Mesendoderm (in vitro differentiated cells): ENCODE measurements around the gene LCE2C.
"Not testable (repeated sequence)": the region's sequence is repeated elsewhere in the genome, so short reads cannot be mapped to it uniquely, and the experiment has no call there.

Source experiments
- DNase-seq: peaks from one replicate; pipeline ENCODE4 v3.0.0; 2013
- H2AK5ac ChIP-seq: 2 replicates; pipeline ENCODE4 v1.6.1; 2013; ENCODE audit warnings: low read length, inconsistent platforms
- H2BK120ac ChIP-seq: 2 replicates; pipeline ENCODE4 v1.6.1; 2013; ENCODE audit warnings: low read depth, mild to moderate bottlenecking, low read length, moderate library complexity, mixed read lengths
- H2BK15ac ChIP-seq: replicated peaks from 2 replicates; pipeline ENCODE4 v1.6.1; 2013; ENCODE audit warnings: low read depth, mild to moderate bottlenecking, moderate library complexity
- H2BK5ac ChIP-seq: 2 replicates; pipeline ENCODE4 v1.6.1; 2013; ENCODE audit warnings: low read length, inconsistent platforms
- H3K18ac ChIP-seq: 2 replicates; pipeline ENCODE4 v1.6.1; 2013; ENCODE audit warnings: mild to moderate bottlenecking, low read length, mixed read lengths
- H3K23ac ChIP-seq: one replicate; pipeline ENCODE4 v1.6.1; 2013; ENCODE audit warnings: low read length
- H3K27ac ChIP-seq: 2 replicates; pipeline ENCODE4 v1.5.1; 2013; ENCODE audit warnings: low read depth, mild to moderate bottlenecking, inconsistent platforms, low read length, moderate library complexity
- H3K27me3 ChIP-seq: 2 replicates; pipeline ENCODE4 v1.6.1; 2013; ENCODE audit warnings: low read length, control low read depth, mild to moderate bottlenecking, inconsistent platforms; ENCODE audit not compliant: insufficient read depth, poor library complexity
- H3K36me3 ChIP-seq: 2 replicates; pipeline ENCODE4 v1.6.1; 2013; ENCODE audit warnings: low read length, inconsistent platforms; ENCODE audit not compliant: control insufficient read depth, insufficient read depth
- H3K4ac ChIP-seq: one replicate; pipeline ENCODE4 v1.6.1; 2013; ENCODE audit warnings: low read depth, mild to moderate bottlenecking, low read length, moderate library complexity
- H3K4me1 ChIP-seq: 2 replicates; pipeline ENCODE4 v1.6.1; 2013; ENCODE audit warnings: low read depth, low read length, inconsistent platforms; ENCODE audit not compliant: control insufficient read depth
- H3K4me2 ChIP-seq: 2 replicates; pipeline ENCODE4 v1.6.1; 2013; ENCODE audit warnings: low read length
- H3K4me3 ChIP-seq: 2 replicates; pipeline ENCODE4 v1.5.1; 2013; ENCODE audit warnings: mild to moderate bottlenecking, low read length
- H3K56ac ChIP-seq: one replicate; pipeline ENCODE4 v1.6.1; 2013; ENCODE audit warnings: low read length
- H3K79me1 ChIP-seq: 2 replicates; pipeline ENCODE4 v1.6.1; 2013; ENCODE audit warnings: low read length, inconsistent platforms
- H3K79me2 ChIP-seq: 2 replicates; pipeline ENCODE4 v1.6.1; 2013; ENCODE audit warnings: mild to moderate bottlenecking, low read length; ENCODE audit not compliant: control insufficient read depth, insufficient read depth
- H3K9ac ChIP-seq: 2 replicates; pipeline ENCODE4 v1.6.1; 2013; ENCODE audit warnings: low read length, inconsistent platforms
- H4K5ac ChIP-seq: one replicate; pipeline ENCODE4 v1.6.1; 2013; ENCODE audit warnings: low read length
- H4K8ac ChIP-seq: one replicate; pipeline ENCODE4 v1.6.1; 2013; ENCODE audit warnings: low read depth, mild to moderate bottlenecking, control low read depth, low read length, moderate library complexity
- WGBS: extraction: QIAGEN DNeasy Blood & Tissue Kit; methylation state at CpG from one replicate; pipeline ENCODE4 v1.1.7; 2013; ENCODE audit warnings: low lambda C conversion rate, missing lambda C conversion rate; ENCODE audit not compliant: insufficient coverage; ENCODE audit errors: extremely low coverage; 5-methylcytosine and 5-hydroxymethylcytosine counted together

Gene LCE2C

GRCh38 chr1:152666171-152666570 is 8.9 kb upstream of the LCE2C start:
- no CpG with 5 or more reads among the region's 1 CpG for WGBS
- H3K27me3 ChIP-seq, DNase-seq, H2BK15ac ChIP-seq, H3K79me1 ChIP-seq, H3K79me2 ChIP-seq, H2BK5ac ChIP-seq, H4K8ac ChIP-seq, H2AK5ac ChIP-seq, H3K4ac ChIP-seq, H3K4me1 ChIP-seq, H3K23ac ChIP-seq, H3K18ac ChIP-seq, H2BK120ac ChIP-seq, H3K56ac ChIP-seq, H3K36me3 ChIP-seq, H3K9ac ChIP-seq, H4K5ac ChIP-seq, H3K4me3 ChIP-seq, H3K27ac ChIP-seq, H3K4me2 ChIP-seq: not testable (repeated sequence)

- WGBS = no CpG with 5 or more reads among the region's 5 CpGs
These were observed 7.4 kb upstream of the LCE2C start for GRCh38 chr1:152667648-152668047.

DNA sequence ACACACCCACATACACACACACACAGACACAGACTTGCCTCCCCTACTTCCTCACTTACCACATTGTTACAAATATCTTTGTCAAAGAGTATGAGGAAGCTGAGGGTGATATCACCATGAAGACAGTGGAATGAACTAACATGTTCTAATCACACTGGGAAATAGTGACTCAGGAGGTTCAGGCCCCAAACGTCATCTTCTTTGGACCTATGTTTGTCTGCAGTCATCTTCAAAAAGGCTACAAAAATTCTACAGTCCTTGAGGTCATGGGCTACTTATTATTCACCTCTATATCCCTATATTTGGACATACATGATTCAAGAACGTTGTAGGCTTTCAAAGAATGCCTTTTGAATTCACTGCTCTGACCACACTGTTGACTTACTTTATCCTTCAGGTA is 2.1 kb upstream of the LCE2C start:
- H3K27ac ChIP-seq = no peak overlapping the region
- no peaks in the 10 kb centered on the region for H3K36me3 ChIP-seq
- no peak overlapping the region for H3K23ac ChIP-seq
- no peak overlapping the region for H4K5ac ChIP-seq
- no peak overlapping the region for H2AK5ac ChIP-seq
- H2BK15ac ChIP-seq = no peak overlapping the region
- no peaks in the 10 kb centered on the region for H3K27me3 ChIP-seq
- H2BK120ac ChIP-seq = no peak overlapping the region
- H4K8ac ChIP-seq = no peak overlapping the region
- H3K4me3 ChIP-seq = no peak overlapping the region
- H3K79me1 ChIP-seq = no peaks in the 10 kb centered on the region
- DNase-seq = no peak
- no peak overlapping the region for H2BK5ac ChIP-seq
- no peak overlapping the region for H3K56ac ChIP-seq
- no CpG with 5 or more reads among the region's 2 CpGs for WGBS
- no peak overlapping the region for H3K4me2 ChIP-seq
- no peak overlapping the region for H3K9ac ChIP-seq
- H3K4ac ChIP-seq = no peak overlapping the region
- no peaks in the 10 kb centered on the region for H3K4me1 ChIP-seq
- no peaks in the 10 kb centered on the region for H3K79me2 ChIP-seq
- no peak overlapping the region for H3K18ac ChIP-seq

More at GRCh38 chr1:152667648-152668047, 7.4 kb upstream of the LCE2C start:
- H3K4me2 ChIP-seq = no peak overlapping the region
- no peak overlapping the region for H2AK5ac ChIP-seq
- H2BK120ac ChIP-seq = no peak overlapping the region
- H3K36me3 ChIP-seq = no peaks in the 10 kb centered on the region
- H4K5ac ChIP-seq = no peak overlapping the region
- no peaks in the 10 kb centered on the region for H3K79me2 ChIP-seq
- H2BK5ac ChIP-seq = no peak overlapping the region
- no peak overlapping the region for H3K4me3 ChIP-seq
- H3K18ac ChIP-seq = no peak overlapping the region
- H3K4ac ChIP-seq = no peak overlapping the region
- H3K9ac ChIP-seq = no peak overlapping the region
- H4K8ac ChIP-seq = no peak overlapping the region
- no peak overlapping the region for H3K23ac ChIP-seq
- no peak for DNase-seq
- no peaks in the 10 kb centered on the region for H3K4me1 ChIP-seq
- no peak overlapping the region for H3K27ac ChIP-seq
- H3K79me1 ChIP-seq = no peaks in the 10 kb centered on the region
- H3K27me3 ChIP-seq = no peaks in the 10 kb centered on the region
- no peak overlapping the region for H3K56ac ChIP-seq
- H2BK15ac ChIP-seq = no peak overlapping the region

GRCh38 chr1:152679459-152679858 is 4.4 kb downstream of the LCE2C start:
- Histone ChIP-seq H3K23ac (no peak overlapping the region), H3K18ac (no peak overlapping the region), H2AK5ac (no peak overlapping the region), H2BK120ac (no peak overlapping the region), H3K56ac (no peak overlapping the region), H3K4me3 (no peak overlapping the region), H3K9ac (no peak overlapping the region), H2BK15ac (no peak overlapping the region), H3K27me3 (no peaks in the 10 kb centered on the region), H3K79me1 (no peaks in the 10 kb centered on the region), H3K79me2 (no peaks in the 10 kb centered on the region), H4K5ac (no peak overlapping the region), H3K4me2 (no peak overlapping the region), H3K4me1 (no peaks in the 10 kb centered on the region), H3K4ac (no peak overlapping the region), H2BK5ac (no peak overlapping the region), H3K36me3 (no peaks in the 10 kb centered on the region), H4K8ac (no peak overlapping the region), H3K27ac (no peak overlapping the region)
- WGBS = no CpG with 5 or more reads among the region's 6 CpGs
- DNase-seq = no peak

DNA sequence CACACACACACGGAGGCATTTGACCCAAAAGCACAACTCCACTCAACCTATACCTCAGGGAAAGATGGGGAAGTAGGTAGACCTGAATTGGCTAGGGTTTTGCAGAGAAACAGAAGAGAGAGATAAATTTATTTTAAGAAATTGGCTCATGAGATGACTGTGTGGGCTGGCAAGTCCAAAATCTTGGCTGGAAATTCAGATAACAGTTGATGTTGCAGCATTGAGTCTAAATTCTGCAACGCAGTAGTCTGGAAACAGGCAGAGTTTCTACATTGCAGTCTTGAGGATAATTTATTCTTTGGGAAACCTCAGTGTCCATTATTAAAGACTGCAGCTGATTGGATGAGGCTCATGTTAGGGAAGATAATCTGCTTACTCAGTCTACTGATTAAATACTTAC is 6.5 kb downstream of the LCE2C start:
- no peak overlapping the region for H3K4me3 ChIP-seq
- no peak for DNase-seq
- no peak overlapping the region for H4K5ac ChIP-seq
- no peak overlapping the region for H2BK5ac ChIP-seq
- WGBS = no CpG with 5 or more reads among the region's 2 CpGs
- no peak overlapping the region for H3K9ac ChIP-seq
- H3K79me2 ChIP-seq = no peaks in the 10 kb centered on the region
- H3K79me1 ChIP-seq = no peaks in the 10 kb centered on the region
- no peak overlapping the region for H2BK120ac ChIP-seq
- H3K56ac ChIP-seq = no peak overlapping the region
- no peak overlapping the region for H3K27ac ChIP-seq
- H3K4me1 ChIP-seq = no peaks in the 10 kb centered on the region
- no peak overlapping the region for H3K18ac ChIP-seq
- H3K4ac ChIP-seq = no peak overlapping the region
- H2AK5ac ChIP-seq = no peak overlapping the region
- H3K36me3 ChIP-seq = no peaks in the 10 kb centered on the region
- no peak overlapping the region for H2BK15ac ChIP-seq
- H3K27me3 ChIP-seq = no peaks in the 10 kb centered on the region
- no peak overlapping the region for H3K23ac ChIP-seq
- H4K8ac ChIP-seq = no peak overlapping the region
- no peak overlapping the region for H3K4me2 ChIP-seq

- no peak overlapping the region for H3K23ac ChIP-seq
These were observed 8.8 kb downstream of the LCE2C start for GRCh38 chr1:152683846-152684245.

More at GRCh38 chr1:152683846-152684245, 8.8 kb downstream of the LCE2C start:
- H3K27ac ChIP-seq = no peak overlapping the region
- no peaks in the 10 kb centered on the region for H3K79me2 ChIP-seq
- no peak overlapping the region for H4K5ac ChIP-seq
- H3K9ac ChIP-seq = no peak overlapping the region
- no peak overlapping the region for H3K18ac ChIP-seq
- DNase-seq = no peak
- no peaks in the 10 kb centered on the region for H3K79me1 ChIP-seq
- H2BK5ac ChIP-seq = no peak overlapping the region
- no peak overlapping the region for H3K4me2 ChIP-seq
- no peak overlapping the region for H4K8ac ChIP-seq
- H2AK5ac ChIP-seq = no peak overlapping the region
- no peaks in the 10 kb centered on the region for H3K27me3 ChIP-seq
- no peaks in the 10 kb centered on the region for H3K36me3 ChIP-seq
- H3K4me1 ChIP-seq = no peaks in the 10 kb centered on the region
- H3K56ac ChIP-seq = no peak overlapping the region
- H2BK15ac ChIP-seq = no peak overlapping the region
- H2BK120ac ChIP-seq = no peak overlapping the region
- H3K4me3 ChIP-seq = no peak overlapping the region
- no peak overlapping the region for H3K4ac ChIP-seq
